ENCODE measurements around the gene TCEA2. TPM values are rescaled to one million over a fixed set of nuclear protein-coding genes. Genes with fewer than 3 reads are reported as not detected.

TCEA2 gene
- total and polyA plus RNA-seq, 2 of the 13 experiments (the other 11 are each of a cell fraction or from before 2014, with no cell fraction given): 28.1 to 33.7 TPM

- no peak; the same call in 1 of the 2 replicates for TF ChIP-seq HOXD1 (CRISPR knock-in tag; IDR thresholded peaks at IDR 0.05)
- TF ChIP-seq, protein P1, sequence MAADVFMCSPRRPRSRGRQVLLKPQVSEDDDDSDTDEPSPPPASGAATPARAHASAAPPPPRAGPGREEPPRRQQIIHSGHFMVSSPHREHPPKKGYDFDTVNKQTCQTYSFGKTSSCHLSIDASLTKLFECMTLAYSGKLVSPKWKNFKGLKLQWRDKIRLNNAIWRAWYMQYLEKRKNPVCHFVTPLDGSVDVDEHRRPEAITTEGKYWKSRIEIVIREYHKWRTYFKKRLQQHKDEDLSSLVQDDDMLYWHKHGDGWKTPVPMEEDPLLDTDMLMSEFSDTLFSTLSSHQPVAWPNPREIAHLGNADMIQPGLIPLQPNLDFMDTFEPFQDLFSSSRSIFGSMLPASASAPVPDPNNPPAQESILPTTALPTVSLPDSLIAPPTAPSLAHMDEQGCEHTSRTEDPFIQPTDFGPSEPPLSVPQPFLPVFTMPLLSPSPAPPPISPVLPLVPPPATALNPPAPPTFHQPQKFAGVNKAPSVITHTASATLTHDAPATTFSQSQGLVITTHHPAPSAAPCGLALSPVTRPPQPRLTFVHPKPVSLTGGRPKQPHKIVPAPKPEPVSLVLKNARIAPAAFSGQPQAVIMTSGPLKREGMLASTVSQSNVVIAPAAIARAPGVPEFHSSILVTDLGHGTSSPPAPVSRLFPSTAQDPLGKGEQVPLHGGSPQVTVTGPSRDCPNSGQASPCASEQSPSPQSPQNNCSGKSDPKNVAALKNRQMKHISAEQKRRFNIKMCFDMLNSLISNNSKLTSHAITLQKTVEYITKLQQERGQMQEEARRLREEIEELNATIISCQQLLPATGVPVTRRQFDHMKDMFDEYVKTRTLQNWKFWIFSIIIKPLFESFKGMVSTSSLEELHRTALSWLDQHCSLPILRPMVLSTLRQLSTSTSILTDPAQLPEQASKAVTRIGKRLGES (CRISPR knock-in tag; IDR thresholded peaks at IDR 0.05; ENCODE audit: borderline replicate concordance): no peak
- TF ChIP-seq U2AF1 (optimal IDR thresholded peaks at IDR 0.05; ENCODE audit: low read depth, low read length): peak; percentile 90
- TF ChIP-seq DMTF1 (CRISPR knock-in tag; IDR thresholded peaks at IDR 0.05): no peak
- no peak for TF ChIP-seq SNRNP70 (IDR thresholded peaks at IDR 0.05; ENCODE audit: low read depth, low read length)
- no peak for TF ChIP-seq ZNF841 (CRISPR knock-in tag; IDR thresholded peaks at IDR 0.05; ENCODE audit: borderline replicate concordance)
- TF ChIP-seq FOXA3 (CRISPR knock-in tag; IDR thresholded peaks at IDR 0.05): no peak
- TF ChIP-seq USF2 (IDR thresholded peaks at IDR 0.05; ENCODE audit: low read depth, low read length): peak; percentile 34
- no peak; the same call in 1 of the 2 replicates for TF ChIP-seq USF2 (CRISPR knock-in tag; IDR thresholded peaks at IDR 0.05; ENCODE audit: borderline replicate concordance)
- TF ChIP-seq ZNF777 (CRISPR knock-in tag; IDR thresholded peaks at IDR 0.05): no peak
- TF ChIP-seq ZNF354B (CRISPR knock-in tag; IDR thresholded peaks at IDR 0.05): no peak
- no peak for TF ChIP-seq ZBTB14 (CRISPR knock-in tag; IDR thresholded peaks at IDR 0.05)
- TF ChIP-seq ZNF24 (IDR thresholded peaks at IDR 0.05): no peak
- peak; percentile 65 for TF ChIP-seq AGO1 (IDR thresholded peaks at IDR 0.05; ENCODE audit: low read depth, low read length, poor library complexity, severe bottlenecking)
- TF ChIP-seq BATF2 (CRISPR knock-in tag; IDR thresholded peaks at IDR 0.05): no peak
- TF ChIP-seq TOPORS (CRISPR knock-in tag; IDR thresholded peaks at IDR 0.05): no peak; the same call in 1 of the 2 replicates
- TF ChIP-seq HNF4G (IDR thresholded peaks at IDR 0.05; ENCODE audit: borderline replicate concordance, low read depth, low read length): no peak
- no peak; the same call in 1 of the 2 replicates for TF ChIP-seq HNF4G (CRISPR knock-in tag; IDR thresholded peaks at IDR 0.05; ENCODE audit: borderline replicate concordance, low read depth)
- TF ChIP-seq RFX3 (CRISPR knock-in tag; IDR thresholded peaks at IDR 0.05): no peak
- TF ChIP-seq PHF20 (CRISPR knock-in tag; IDR thresholded peaks at IDR 0.05): no peak
- TF ChIP-seq CCDC6 (CRISPR knock-in tag; IDR thresholded peaks at IDR 0.05): no peak
Measured at GRCh38 chr20:64069614-64070243, 6.7 kb downstream of the TCEA2 start (continued).
